ENCODE results near the gene SLC22A17.

GRCh38 chr14:23372509-23372908 lies 19.8 kb upstream of the SLC22A17 start, which contains the start of gene IL25:
- TF ChIP-seq GATA2 (IDR thresholded peaks at IDR 0.05; ENCODE audit: low read depth, low read length) (no peak), GATA3 (IDR thresholded peaks at IDR 0.05; ENCODE audit: low read depth, low read length) (no peak)

All from SH-SY5Y (cell line).